GM12878 (cell line): ENCODE results near the gene ACAP1. TPM values are rescaled to one million over a fixed set of nuclear protein-coding genes. Genes with fewer than 3 reads are reported as not detected.

ENCODE experiments used
- ATAC-seq: fragments of 200-7000 bp; cut with Tn5 transposase; 3 replicates; pipeline ENCODE4 v1.9.1; 2020; ENCODE audit warnings: mild to moderate bottlenecking, moderate library complexity
- BruUV-seq: library from RNA; stranded (reverse); fragments of 400-500 nt; replicated peaks from 2 replicates; lab custom pipeline; 2021; lab: Mats Ljungman, UMichigan
- CTCF ChIA-PET: fragments of 300-600 bp; sonication (Branson Sonifier 250); formaldehyde crosslinking; extraction: SDS; loops from one replicate; lab custom pipeline; 2021; ENCODE audit warnings: inconsistent platforms; lab: Yijun Ruan, JAX
- POLR2A ChIA-PET: fragments of 350-600 bp; formaldehyde crosslinking; extraction: SDS; loops from one replicate; lab custom pipeline; 2021; ENCODE audit warnings: inconsistent platforms; lab: Charles Lee
- RAD21 ChIA-PET: fragments of 300-600 bp; sonication (Branson Sonifier 250); formaldehyde crosslinking; loops from one replicate; lab custom pipeline; 2023; ENCODE audit warnings: antibody characterized with exemption; ENCODE audit not compliant: unreplicated experiment; lab: Charles Lee
- SMC1A ChIA-PET: fragments of 300-600 bp; sonication (Branson Sonifier 250); formaldehyde crosslinking; loops from one replicate; lab custom pipeline; 2023; ENCODE audit not compliant: unreplicated experiment, uncharacterized antibody; lab: Charles Lee
- DNase-seq: peaks from one replicate; pipeline ENCODE4 v3.0.0-alpha.2; 2011; ENCODE audit warnings: low read depth, low spot score
- FAIRE-seq: peaks from 3 replicates; lab custom pipeline; 2011; peaks lifted over from hg19 to GRCh38; lab: Jason Lieb, UNC
- H2AFZ ChIP-seq: 2 replicates; pipeline ENCODE4 v1.6.0; 2011; ENCODE audit warnings: low read depth, low read length, control low read depth; ENCODE audit not compliant: control insufficient read depth
- H3K27ac ChIP-seq: 2 replicates; pipeline ENCODE4 v1.5.1; 2011; ENCODE audit warnings: control low read depth; ENCODE audit not compliant: control insufficient read depth, insufficient read depth
- H3K27me3 ChIP-seq, 2 experiments: replicated peaks in 1 of 2; 2 replicates each; pipeline versions ENCODE4 v1.6.0 to v1.6.1; 2011; ENCODE audit warnings: low read length in 1 of 2; ENCODE audit not compliant: control insufficient read depth in 2 of 2, insufficient read depth in 2 of 2
- H3K36me3 ChIP-seq, 2 experiments: 2 replicates each; pipeline ENCODE4 v1.5.1; 2011; ENCODE audit warnings: low read length in 1 of 2; ENCODE audit not compliant: control insufficient read depth in 2 of 2, insufficient read depth in 2 of 2
- H3K4me1 ChIP-seq: 2 replicates; pipeline ENCODE4 v1.6.1; 2011; ENCODE audit warnings: mild to moderate bottlenecking, low read length, moderate library complexity, mixed read lengths; ENCODE audit not compliant: control insufficient read depth, insufficient read depth
- H3K4me2 ChIP-seq: 2 replicates; pipeline ENCODE4 v1.6.0; 2011; ENCODE audit warnings: control low read depth; ENCODE audit not compliant: control insufficient read depth, insufficient read depth
- H3K4me3 ChIP-seq: fragments of 200-600 bp; sonication (generic); 2 replicates; pipeline ENCODE4 v1.5.1; 2016
- H3K79me2 ChIP-seq: 2 replicates; pipeline ENCODE4 v1.6.0; 2011; ENCODE audit warnings: low read length; ENCODE audit not compliant: control insufficient read depth, insufficient read depth
- H3K9ac ChIP-seq: 2 replicates; pipeline ENCODE4 v1.8.0; 2011; ENCODE audit warnings: low read length, control low read depth, mixed read lengths; ENCODE audit not compliant: control insufficient read depth, insufficient read depth
- H3K9me3 ChIP-seq: replicated peaks from 3 replicates; pipeline ENCODE4 v1.5.1; 2011; ENCODE audit warnings: mild to moderate bottlenecking, low read length; ENCODE audit not compliant: control insufficient read depth, insufficient read depth
- H4K20me1 ChIP-seq: 2 replicates; pipeline ENCODE4 v1.6.0; 2011; ENCODE audit not compliant: control insufficient read depth, insufficient read depth
- ESRRA ChIP-seq: IDR thresholded peaks from 2 replicates; pipeline ENCODE4 v1.6.1; 2012; ENCODE audit warnings: mild to moderate bottlenecking, low read length, improper control_type of control experiment
- EZH2 ChIP-seq: IDR thresholded peaks from 2 replicates; pipeline ENCODE4 v1.6.1; 2012; ENCODE audit warnings: low read depth, mild to moderate bottlenecking, control low read depth, inconsistent platforms, low read length, borderline replicate concordance; ENCODE audit not compliant: control insufficient read depth
- HDAC2 ChIP-seq: fragments of 200-600 bp; sonication (generic); IDR thresholded peaks from 2 replicates; pipeline ENCODE4 v1.6.1; 2017
- HDAC6 ChIP-seq: fragments of 200-600 bp; sonication (generic); IDR thresholded peaks from one replicate; pipeline ENCODE4 v1.8.0; 2017; ENCODE audit warnings: antibody characterized with exemption; ENCODE audit not compliant: unreplicated experiment
- MTA2 ChIP-seq: fragments of 450-650 bp; IDR thresholded peaks from 2 replicates; pipeline ENCODE4 v1.6.1; 2016; ENCODE audit warnings: low read depth, mild to moderate bottlenecking, moderate library complexity
- NFXL1 ChIP-seq: fragments of 450-650 bp; IDR thresholded peaks from 2 replicates; pipeline ENCODE4 v1.6.1; 2017; ENCODE audit warnings: antibody characterized with exemption, mild to moderate bottlenecking, borderline replicate concordance
- RBBP5 ChIP-seq: fragments of 200-600 bp; sonication (generic); conservative IDR thresholded peaks from 2 replicates; pipeline ENCODE4 v1.6.1; 2016
- YBX1 ChIP-seq: fragments of 450-650 bp; IDR thresholded peaks from 2 replicates; pipeline ENCODE4 v1.6.1; 2016; ENCODE audit warnings: antibody characterized with exemption
- ZNF274 ChIP-seq: IDR thresholded peaks from one replicate; pipeline ENCODE4 v1.8.0; 2011; ENCODE audit not compliant: insufficient read length, insufficient read depth
- WGBS: methylation state at CpG from one replicate; pipeline ENCODE4 v1.1.6; 2016; ENCODE audit warnings: low lambda C conversion rate; ENCODE audit not compliant: insufficient replicate concordance, insufficient coverage; ENCODE audit errors: missing lambda C conversion rate; 5-methylcytosine and 5-hydroxymethylcytosine counted together
- in situ Hi-C: fragments of 300-500 bp; cut with MboI; formaldehyde crosslinking; loops from 9 replicates; pipeline ENCODE4 v1.14.3; 2018; ENCODE audit warnings: mixed read lengths
- intact Hi-C: fragments of 100-400 bp; cut with micrococcal nuclease; formaldehyde crosslinking; loops from one replicate; pipeline ENCODE4 v1.14.2; 2022; ENCODE audit not compliant: unreplicated experiment
- polyA plus RNA-seq, 11 experiments: library from polyadenylated mRNA; depleted of rRNA in 4 of 11; unstranded in 6 of 11; stranded (reverse) in 5 of 11; fragments of >200 nt; fragmentation: Nextera tagmentation in 4 of 11; fragmentation: Illumina TruSeq in 1 of 11; extraction: Ambion mirVana in 4 of 11; extraction: Trizol in 1 of 11; gene quantifications; 1 replicate in 1 of 11; 2 replicates in 10 of 11; pipeline versions ENCODE4 v1.2.1 to v1.2.3, GENCODE V29; 2011 to 2016; ENCODE audit warnings: inconsistent platforms in 2 of 11, missing spikeins in 2 of 11, low read depth in 1 of 11
- total RNA-seq, 4 experiments: library from RNA; depleted of rRNA in 3 of 4; stranded (reverse); fragments of >200 nt in 3 of 4; fragmentation: Illumina TruSeq in 1 of 4; extraction: Trizol in 1 of 4; gene quantifications; 2 replicates each; pipeline versions ENCODE4 v1.2.1 to v1.2.3, GENCODE V29; 2013 to 2021
- TF ChIP-seq, protein P1 (sequence below): IDR thresholded peaks from 2 replicates; pipeline ENCODE4 v1.6.1; 2011; ENCODE audit warnings: mild to moderate bottlenecking, low read depth, low read length, moderate library complexity; ENCODE audit not compliant: insufficient replicate concordance

Gene ACAP1
- total and polyA plus RNA-seq, 10 of the 15 experiments (the other 5 are each of a cell fraction or from before 2014, with no cell fraction given) = 5.7 to 245 (median 118) TPM

DNA sequence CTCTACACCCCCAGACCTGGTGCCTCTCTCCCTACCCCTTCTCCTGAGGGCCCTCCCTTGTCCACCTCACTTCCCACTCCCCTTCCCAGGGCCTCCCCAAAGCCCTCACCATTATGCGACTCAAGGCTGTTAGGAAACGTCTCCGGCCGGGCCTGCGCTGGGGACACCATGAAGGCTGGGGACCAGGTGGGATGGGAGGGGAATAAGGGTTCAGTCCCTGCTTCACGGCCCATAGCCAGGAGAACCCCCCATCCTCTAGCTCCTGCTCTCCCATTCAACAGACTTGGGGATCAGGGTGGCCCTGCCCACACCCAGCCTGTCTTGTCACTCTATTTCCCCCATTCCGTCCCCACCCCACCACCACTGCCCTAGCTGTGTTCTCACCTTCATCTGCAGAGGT lies 9.3 kb upstream of the ACAP1 start:
- no peak overlapping the region for H3K9ac ChIP-seq
- H3K4me2 ChIP-seq = no peak overlapping the region
- TF ChIP-seq MTA2 (no peak), EZH2 (no peak), HDAC2 (no peak), HDAC6 (no peak), ZNF274 (no peak), YBX1 (no peak), ESRRA (no peak), NFXL1 (no peak), RBBP5 (no peak)
- TF ChIP-seq, protein P1, sequence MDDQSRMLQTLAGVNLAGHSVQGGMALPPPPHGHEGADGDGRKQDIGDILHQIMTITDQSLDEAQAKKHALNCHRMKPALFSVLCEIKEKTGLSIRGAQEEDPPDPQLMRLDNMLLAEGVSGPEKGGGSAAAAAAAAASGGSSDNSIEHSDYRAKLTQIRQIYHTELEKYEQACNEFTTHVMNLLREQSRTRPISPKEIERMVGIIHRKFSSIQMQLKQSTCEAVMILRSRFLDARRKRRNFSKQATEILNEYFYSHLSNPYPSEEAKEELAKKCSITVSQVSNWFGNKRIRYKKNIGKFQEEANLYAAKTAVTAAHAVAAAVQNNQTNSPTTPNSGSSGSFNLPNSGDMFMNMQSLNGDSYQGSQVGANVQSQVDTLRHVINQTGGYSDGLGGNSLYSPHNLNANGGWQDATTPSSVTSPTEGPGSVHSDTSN = no peak
- peaks cover 17% of the 10 kb centered on the region for H3K79me2 ChIP-seq
- TSS peak; percentile 30 for BruUV-seq
- intact Hi-C loops = no loop called here
- no peaks in the 10 kb centered on the region for H3K9me3 ChIP-seq
- H3K4me1 ChIP-seq = peaks cover 23% of the 10 kb centered on the region
- WGBS = 97% methylated on average over 7 of the region's 7 CpGs
- H3K36me3 ChIP-seq = peaks cover 6 to 20% of the 10 kb centered on the region in 2 experiments; a peak in 3 of 4 replicates
- DNase-seq (no peak), FAIRE-seq (no peak), ATAC-seq (no peak)
- no peaks in the 10 kb centered on the region for H4K20me1 ChIP-seq
- in situ Hi-C loops = no loop called here
- no peaks in the 10 kb centered on the region for H3K27me3 ChIP-seq
- CTCF ChIA-PET = interaction anchor here (0.7 to 7.9 kb wide), 4 partner anchors 10 to 109 kb away, joined by 3 to 49 read pairs (median 25); partner anchors contain the start of gene ACAP1
- H3K4me3 ChIP-seq = no peak overlapping the region
- RAD21 ChIA-PET = interaction anchor here (1.5 to 2.2 kb wide), 2 partner anchors 10 to 27 kb away, joined by 3 to 10 read pairs; partner anchors contain the start of gene ACAP1
- H2AFZ ChIP-seq = no peak overlapping the region
- no peak overlapping the region for H3K27ac ChIP-seq
- SMC1A ChIA-PET = interaction anchor here (0.9 to 3.5 kb wide), 2 partner anchors 10 to 77 kb away, joined by 3 to 21 read pairs; partner anchors contain the start of genes ACAP1 and TMEM256
- POLR2A ChIA-PET = interaction anchor here (3.2 kb wide), 1 partner anchor 10 kb away, joined by 21 read pairs; the partner anchor contains the start of gene ACAP1
